GM12801 (cell line): ENCODE measurements around the gene PADI4.

Source experiments
- TF ChIP-seq, protein P1 (sequence below): IDR thresholded peaks from one replicate; pipeline ENCODE4 v1.5.1; 2011; ENCODE audit warnings: control low read depth; ENCODE audit not compliant: insufficient read length; ENCODE audit errors: extremely low read depth

PADI4 gene

DNA sequence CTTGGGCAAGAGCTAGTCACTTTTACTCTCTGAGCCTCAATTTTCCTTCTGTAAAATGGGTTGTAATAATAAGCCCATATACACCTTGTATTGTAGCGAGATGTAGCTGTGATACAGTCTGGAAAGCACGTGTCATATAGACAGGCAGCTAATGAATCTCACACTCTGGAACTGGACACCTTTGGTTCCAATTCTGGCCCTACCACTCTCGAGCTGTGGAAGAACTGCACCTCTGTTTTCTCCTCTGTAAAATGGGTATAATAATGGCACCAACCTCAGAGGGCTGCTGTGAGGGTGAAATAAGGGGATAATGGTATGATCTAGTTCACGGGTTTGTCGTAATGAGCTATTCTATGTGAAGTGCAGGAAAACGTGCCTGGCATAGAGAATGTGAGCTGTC, 668 bp upstream of the PADI4 start:
- TF ChIP-seq, protein P1, sequence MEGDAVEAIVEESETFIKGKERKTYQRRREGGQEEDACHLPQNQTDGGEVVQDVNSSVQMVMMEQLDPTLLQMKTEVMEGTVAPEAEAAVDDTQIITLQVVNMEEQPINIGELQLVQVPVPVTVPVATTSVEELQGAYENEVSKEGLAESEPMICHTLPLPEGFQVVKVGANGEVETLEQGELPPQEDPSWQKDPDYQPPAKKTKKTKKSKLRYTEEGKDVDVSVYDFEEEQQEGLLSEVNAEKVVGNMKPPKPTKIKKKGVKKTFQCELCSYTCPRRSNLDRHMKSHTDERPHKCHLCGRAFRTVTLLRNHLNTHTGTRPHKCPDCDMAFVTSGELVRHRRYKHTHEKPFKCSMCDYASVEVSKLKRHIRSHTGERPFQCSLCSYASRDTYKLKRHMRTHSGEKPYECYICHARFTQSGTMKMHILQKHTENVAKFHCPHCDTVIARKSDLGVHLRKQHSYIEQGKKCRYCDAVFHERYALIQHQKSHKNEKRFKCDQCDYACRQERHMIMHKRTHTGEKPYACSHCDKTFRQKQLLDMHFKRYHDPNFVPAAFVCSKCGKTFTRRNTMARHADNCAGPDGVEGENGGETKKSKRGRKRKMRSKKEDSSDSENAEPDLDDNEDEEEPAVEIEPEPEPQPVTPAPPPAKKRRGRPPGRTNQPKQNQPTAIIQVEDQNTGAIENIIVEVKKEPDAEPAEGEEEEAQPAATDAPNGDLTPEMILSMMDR: no peak

DNA sequence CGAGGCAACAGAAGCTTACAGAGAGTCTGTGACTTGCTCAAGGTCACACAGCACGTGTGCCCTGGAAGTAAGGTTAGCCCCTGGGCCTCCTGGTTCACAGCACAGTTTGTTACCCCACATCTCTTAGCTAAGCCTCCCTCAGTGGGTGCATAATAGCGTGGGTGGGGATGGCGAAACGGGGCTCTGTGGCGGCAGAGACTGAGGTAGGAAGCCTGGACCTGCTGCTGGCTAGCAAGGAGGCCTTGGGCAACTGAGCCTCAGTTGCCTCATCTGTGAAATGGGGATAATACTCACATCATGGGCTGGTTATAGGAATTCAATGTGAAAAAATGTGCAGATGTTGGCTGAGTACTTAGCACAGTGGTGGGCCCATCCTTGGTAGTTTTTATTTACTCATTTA, 596 bp downstream of the PADI4 start:
- TF ChIP-seq, protein P1: no peak

DNA sequence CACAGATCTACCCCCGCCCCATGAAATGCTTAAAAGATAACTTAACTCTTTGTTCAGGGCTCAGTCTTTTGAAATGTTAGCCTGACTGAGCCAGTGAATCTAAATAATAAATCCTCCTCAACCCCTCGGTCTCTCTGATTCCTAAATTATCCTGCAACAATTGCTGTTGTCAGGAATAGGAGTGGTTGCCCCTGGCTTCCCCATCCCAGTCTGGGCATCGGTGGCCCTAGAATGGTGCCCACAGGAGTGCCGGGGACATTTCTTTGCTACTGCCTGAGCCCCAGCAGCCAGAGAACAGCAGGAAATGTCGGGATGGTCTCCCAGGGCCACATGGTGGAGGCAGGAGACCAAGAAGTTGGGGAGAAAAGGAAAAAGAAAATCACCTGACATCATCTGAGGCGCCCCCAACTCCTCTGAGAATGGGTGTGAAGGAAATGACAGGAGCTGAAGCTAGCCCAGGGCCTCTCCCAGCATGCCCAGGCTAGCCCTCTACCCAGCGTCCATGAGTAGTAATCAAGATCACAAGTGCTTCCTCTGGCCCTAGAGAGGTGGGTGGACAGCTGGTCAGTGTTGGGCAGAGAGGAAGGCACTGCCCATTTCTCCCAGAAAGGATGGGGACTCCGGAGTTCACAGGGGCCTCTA, 1.6 kb downstream of the PADI4 start:
- TF ChIP-seq, protein P1: no peak

DNA sequence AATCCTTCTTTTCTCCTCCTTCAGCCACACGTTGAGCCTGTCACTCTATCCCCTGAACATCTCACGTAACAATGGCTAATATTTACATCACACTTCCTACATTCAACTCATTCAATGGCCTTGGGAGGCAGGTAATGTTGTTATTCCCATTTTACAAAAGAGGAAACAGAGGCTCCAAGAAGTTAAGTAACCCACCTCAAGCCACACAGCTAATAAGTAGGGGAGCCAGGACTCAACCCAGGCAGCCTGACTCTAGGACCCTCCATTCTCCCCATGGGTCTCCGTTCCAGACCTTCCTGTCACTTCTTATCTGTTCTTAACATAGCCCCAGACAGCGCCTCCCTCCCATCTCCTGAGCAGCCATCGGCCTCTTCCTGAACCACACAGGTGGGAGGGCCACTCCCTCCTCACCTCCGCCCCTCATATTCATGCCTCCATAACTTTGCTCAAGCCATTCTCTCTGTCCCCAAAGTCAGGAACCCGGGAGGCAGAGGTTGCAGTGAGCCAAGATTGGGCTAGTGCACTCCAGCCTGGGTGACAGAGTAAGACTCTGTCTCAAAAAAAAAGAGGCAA, 2.2 kb downstream of the PADI4 start:
- TF ChIP-seq, protein P1: no peak

DNA sequence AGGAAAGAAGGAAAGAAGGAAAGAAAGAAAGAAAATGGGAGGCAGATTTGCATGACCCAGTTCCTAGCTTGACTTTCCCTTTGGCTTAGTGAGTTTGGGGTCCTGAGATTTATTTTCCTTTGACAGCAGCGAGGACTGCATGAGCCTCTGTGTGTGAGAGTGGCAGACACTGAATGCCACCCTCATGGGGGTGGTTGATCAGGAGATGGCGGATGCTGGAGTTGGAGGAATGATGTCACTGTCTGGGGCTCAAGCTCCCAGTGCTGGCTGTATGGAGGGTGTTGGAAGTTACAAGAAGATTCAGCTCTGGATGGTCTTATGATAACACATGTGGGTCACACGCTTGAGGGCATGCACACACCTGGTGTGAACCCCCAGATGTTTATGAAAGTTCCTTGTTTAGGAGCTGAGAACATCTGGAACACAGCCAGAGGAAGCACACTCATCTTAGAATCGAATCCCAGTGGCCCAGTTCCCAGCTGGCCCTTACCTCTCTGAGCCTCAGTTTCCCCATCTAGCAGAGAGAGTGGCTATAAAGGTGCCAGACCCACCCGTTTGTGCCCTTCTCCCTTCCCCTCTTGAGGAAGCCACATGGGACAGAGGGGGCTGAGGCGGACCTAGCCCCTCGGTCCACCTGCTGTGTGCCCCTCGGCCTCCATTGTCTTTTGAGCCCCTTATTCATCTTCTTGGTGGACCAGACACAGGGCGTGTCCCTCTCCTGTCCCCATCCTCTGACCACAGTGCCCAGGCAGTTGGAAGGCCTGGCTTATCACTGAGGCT, 5.7 kb downstream of the PADI4 start:
- TF ChIP-seq, protein P1: no peak

DNA sequence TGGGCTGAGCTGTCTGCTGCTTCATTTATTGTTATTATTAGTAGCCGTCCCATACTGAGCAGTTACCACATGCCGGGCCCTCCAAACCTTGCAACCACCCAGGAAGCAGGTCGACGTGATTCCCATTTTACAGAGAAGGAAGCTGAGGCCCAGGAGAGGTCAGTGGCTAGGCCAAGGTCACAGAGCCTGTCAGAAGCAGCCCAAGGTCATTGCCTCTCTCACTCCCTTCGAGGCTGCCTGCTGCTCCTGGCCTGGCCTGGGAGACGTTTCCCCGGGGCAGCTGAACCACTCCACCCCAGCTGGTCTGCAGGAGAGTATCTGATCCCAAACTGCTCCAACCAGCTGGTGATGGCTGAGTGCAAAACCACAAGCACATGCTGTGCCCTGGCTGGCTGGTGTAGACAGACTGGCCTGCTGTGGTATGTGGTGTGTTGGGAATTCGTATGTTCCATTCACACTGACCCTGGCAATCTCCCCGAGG, 6.5 kb downstream of the PADI4 start:
- TF ChIP-seq, protein P1: no peak

DNA sequence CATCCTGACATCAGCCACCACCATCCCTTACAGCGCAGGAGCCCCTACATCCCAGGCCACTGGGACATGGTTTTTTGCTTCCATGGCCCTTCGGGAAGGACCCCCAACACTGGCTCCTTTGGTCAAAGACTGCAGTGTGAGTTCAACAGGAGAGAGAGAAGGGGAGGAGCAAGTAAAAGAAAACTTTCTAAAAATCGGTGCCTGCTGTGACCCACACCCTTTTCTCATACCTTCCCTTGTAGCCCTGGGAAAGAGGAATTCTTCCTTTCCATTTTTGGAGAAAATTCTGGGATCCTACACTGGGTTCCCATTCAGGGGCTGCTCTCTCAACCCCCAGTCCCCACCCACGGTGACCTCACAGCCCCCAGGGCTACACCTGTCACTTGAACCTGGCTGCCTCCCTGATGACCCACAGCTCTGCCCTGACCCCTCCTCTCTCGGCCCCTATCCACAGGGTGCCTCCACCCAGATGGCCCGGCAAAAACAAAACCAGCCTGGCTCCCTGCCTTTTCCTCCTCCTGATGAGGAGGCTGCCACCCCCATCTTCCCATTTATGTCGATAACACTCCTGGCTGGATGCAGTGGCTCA, 7.6 kb downstream of the PADI4 start:
- TF ChIP-seq, protein P1: no peak
